ENCODE measurements around the gene APOM. TPM values are rescaled to one million over a fixed set of nuclear protein-coding genes. Genes with fewer than 3 reads are reported as not detected.
A peak's percentile ranks its signal among the peaks of the same experiment; 100 is the strongest.

Gene APOM
- total RNA-seq, 1 donor from 2014 or later: not detected

GRCh38 chr6:31663126-31663960 lies 7.6 kb downstream of the APOM start:
- H3K4me1 ChIP-seq: peaks cover 75% of the 10 kb centered on the region
- TF ChIP-seq POLR2A (IDR thresholded peaks at IDR 0.05): no peak
- no peak for TF ChIP-seq POLR2AphosphoS5 (IDR thresholded peaks at IDR 0.05; ENCODE audit: insufficient read depth in 1 of 2, low read depth in 1 of 2)
- TF ChIP-seq, protein P1, sequence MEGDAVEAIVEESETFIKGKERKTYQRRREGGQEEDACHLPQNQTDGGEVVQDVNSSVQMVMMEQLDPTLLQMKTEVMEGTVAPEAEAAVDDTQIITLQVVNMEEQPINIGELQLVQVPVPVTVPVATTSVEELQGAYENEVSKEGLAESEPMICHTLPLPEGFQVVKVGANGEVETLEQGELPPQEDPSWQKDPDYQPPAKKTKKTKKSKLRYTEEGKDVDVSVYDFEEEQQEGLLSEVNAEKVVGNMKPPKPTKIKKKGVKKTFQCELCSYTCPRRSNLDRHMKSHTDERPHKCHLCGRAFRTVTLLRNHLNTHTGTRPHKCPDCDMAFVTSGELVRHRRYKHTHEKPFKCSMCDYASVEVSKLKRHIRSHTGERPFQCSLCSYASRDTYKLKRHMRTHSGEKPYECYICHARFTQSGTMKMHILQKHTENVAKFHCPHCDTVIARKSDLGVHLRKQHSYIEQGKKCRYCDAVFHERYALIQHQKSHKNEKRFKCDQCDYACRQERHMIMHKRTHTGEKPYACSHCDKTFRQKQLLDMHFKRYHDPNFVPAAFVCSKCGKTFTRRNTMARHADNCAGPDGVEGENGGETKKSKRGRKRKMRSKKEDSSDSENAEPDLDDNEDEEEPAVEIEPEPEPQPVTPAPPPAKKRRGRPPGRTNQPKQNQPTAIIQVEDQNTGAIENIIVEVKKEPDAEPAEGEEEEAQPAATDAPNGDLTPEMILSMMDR (IDR thresholded peaks at IDR 0.05): no peak
- H3K9me3 ChIP-seq: no peaks in the 10 kb centered on the region
- H3K27me3 ChIP-seq: no peaks in the 10 kb centered on the region
- intact Hi-C loops (cut with DNase I): no loop called here
- peaks cover 0 to 24% of the 10 kb centered on the region in 2 donors for H3K36me3 ChIP-seq
- peak overlapping the region; percentile 95 for H3K27ac ChIP-seq
- H3K4me3 ChIP-seq: peak overlapping the region; percentile 79 to 95
- DNase-seq (ENCODE audit: extremely low spot score in 2 of 2): no peak

GRCh38 chr6:31663961-31664789 lies 8.5 kb downstream of the APOM start:
- H3K4me3 ChIP-seq: peak overlapping the region; percentile 79 to 95
- intact Hi-C loops (cut with DNase I): no loop called here
- peaks cover 71% of the 10 kb centered on the region for H3K4me1 ChIP-seq
- TF ChIP-seq, protein P1 (IDR thresholded peaks at IDR 0.05): no peak
- TF ChIP-seq POLR2A (IDR thresholded peaks at IDR 0.05): no peak
- TF ChIP-seq POLR2AphosphoS5 (IDR thresholded peaks at IDR 0.05; ENCODE audit: insufficient read depth in 1 of 2, low read depth in 1 of 2): peak; percentile 24 to 50
- H3K9me3 ChIP-seq: no peaks in the 10 kb centered on the region
- no peak for DNase-seq (ENCODE audit: extremely low spot score in 2 of 2)
- peak overlapping the region; percentile 95 for H3K27ac ChIP-seq
- H3K27me3 ChIP-seq: no peaks in the 10 kb centered on the region
- peaks cover 0 to 32% of the 10 kb centered on the region in 2 donors for H3K36me3 ChIP-seq

GRCh38 chr6:31664790-31665500 lies 9.3 kb downstream of the APOM start, which contains the start of gene GPANK1:
GPANK1 (minus strand) TSS chr6:31664997; CDS start chr6:31664478, 519 bp downstream.
- H3K27me3 ChIP-seq: no peaks in the 10 kb centered on the region
- H3K4me1 ChIP-seq: peaks cover 63% of the 10 kb centered on the region
- peak in 1 of 2 donors; percentile 60 for TF ChIP-seq POLR2A (IDR thresholded peaks at IDR 0.05)
- TF ChIP-seq, protein P1 (IDR thresholded peaks at IDR 0.05): no peak
- peak in 1 of 2 donors; percentile 98 for TF ChIP-seq POLR2AphosphoS5 (IDR thresholded peaks at IDR 0.05; ENCODE audit: insufficient read depth in 1 of 2, low read depth in 1 of 2)
- peak within 1 kb of the TSS; percentile 79 to 95 for H3K4me3 ChIP-seq
- peaks cover 0 to 40% of the 10 kb centered on the region in 2 donors for H3K36me3 ChIP-seq
- H3K9me3 ChIP-seq: no peaks in the 10 kb centered on the region
- H3K27ac ChIP-seq: peak within 1 kb of the TSS; percentile 95
- peak in 1 of 2 donors; percentile 96 for DNase-seq (ENCODE audit: extremely low spot score in 2 of 2)
- intact Hi-C loops (cut with DNase I): no loop called here

DNA sequence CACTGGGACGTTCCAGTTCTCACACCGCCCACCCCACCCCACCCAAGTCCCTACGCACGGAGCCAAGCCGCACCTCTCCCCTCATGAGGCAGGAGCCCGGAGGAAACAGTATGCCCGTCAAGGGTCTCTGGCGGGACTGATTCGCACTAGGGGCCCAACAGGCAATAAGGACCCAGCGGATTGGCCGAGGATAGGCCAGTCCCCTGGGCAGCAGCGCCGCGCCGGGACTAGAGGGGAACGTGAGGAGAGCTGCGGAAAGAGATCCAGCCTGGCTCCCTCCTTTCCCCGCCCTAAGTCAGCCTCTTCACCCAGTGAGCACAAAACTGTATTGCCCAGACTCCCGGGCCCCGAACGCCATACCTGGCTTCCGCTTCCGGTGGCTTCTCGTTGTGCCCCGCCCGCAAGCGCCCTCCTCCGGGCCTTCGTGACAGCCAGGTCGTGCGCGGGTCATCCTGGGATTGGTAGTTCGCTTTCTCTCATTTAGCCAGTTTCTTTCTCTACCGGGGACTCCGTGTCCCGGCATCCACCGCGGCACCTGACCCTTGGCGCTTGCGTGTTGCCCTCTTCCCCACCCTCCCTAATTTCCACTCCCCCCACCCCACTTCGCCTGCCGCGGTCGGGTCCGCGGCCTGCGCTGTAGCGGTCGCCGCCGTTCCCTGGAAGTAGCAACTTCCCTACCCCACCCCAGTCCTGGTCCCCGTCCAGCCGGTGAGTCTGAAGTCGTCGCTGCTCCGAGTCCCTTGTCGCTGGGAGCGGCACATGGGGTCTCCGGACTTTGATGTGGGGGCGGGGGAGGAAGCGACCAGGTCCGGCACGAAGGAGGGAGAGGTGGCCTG lies 10.0 kb downstream of the APOM start, which contains the start of gene CSNK2B:
CSNK2B (plus strand) TSS at position 580 of the 836 bp plus-strand sequence. CDS start 752 bp downstream, outside the sequence.
- Histone ChIP-seq H3K4me1 (peaks cover 59% of the 10 kb centered on the region), H3K27me3 (no peaks in the 10 kb centered on the region), H3K9me3 (no peaks in the 10 kb centered on the region), H3K4me3 (peak within 1 kb of the TSS; percentile 79 to 95), H3K36me3 (peaks cover 0 to 48% of the 10 kb centered on the region in 2 donors), H3K27ac (peak within 1 kb of the TSS; percentile 95)
- peak in 1 of 2 donors; percentile 99 for DNase-seq (ENCODE audit: extremely low spot score in 2 of 2)
- intact Hi-C loops (cut with DNase I): no loop called here
- TF ChIP-seq POLR2AphosphoS5 (IDR thresholded peaks at IDR 0.05; ENCODE audit: insufficient read depth in 1 of 2, low read depth in 1 of 2) (peak; percentile 94 to 97), POLR2A (IDR thresholded peaks at IDR 0.05) (peak; percentile 73 to 83)
- TF ChIP-seq, protein P1 (IDR thresholded peaks at IDR 0.05): no peak
